ENCODE measurements around the gene PAMR1.

The PAMR1 gene

GRCh38 chr11:35518766-35519165 is 6.7 kb downstream of the PAMR1 start:
- no peak for TF ChIP-seq CTCF (IDR thresholded peaks at IDR 0.05; ENCODE audit: insufficient read depth, missing control alignments)
- no peak for FAIRE-seq
- no peak for DNase-seq (ENCODE audit: insufficient read length, low spot score)

- no peak for FAIRE-seq
- no peak for TF ChIP-seq CTCF (IDR thresholded peaks at IDR 0.05; ENCODE audit: insufficient read depth, missing control alignments)
- DNase-seq (ENCODE audit: insufficient read length, low spot score): no peak
Measured at GRCh38 chr11:35517481-35517880, 7.9 kb downstream of the PAMR1 start.

GRCh38 chr11:35516403-35516802 is 9.0 kb downstream of the PAMR1 start:
- TF ChIP-seq CTCF (IDR thresholded peaks at IDR 0.05; ENCODE audit: insufficient read depth, missing control alignments): no peak
- FAIRE-seq (no peak), DNase-seq (ENCODE audit: insufficient read length, low spot score) (no peak)

- no peak for TF ChIP-seq CTCF (IDR thresholded peaks at IDR 0.05; ENCODE audit: insufficient read depth, missing control alignments)
- DNase-seq (ENCODE audit: insufficient read length, low spot score) (no peak), FAIRE-seq (no peak)
Measured at GRCh38 chr11:35515224-35515623, 10.2 kb downstream of the PAMR1 start.

GRCh38 chr11:35514481-35514880 is 10.9 kb downstream of the PAMR1 start:
- no peak for FAIRE-seq
- DNase-seq (ENCODE audit: insufficient read length, low spot score): no peak
- no peak for TF ChIP-seq CTCF (IDR thresholded peaks at IDR 0.05; ENCODE audit: insufficient read depth, missing control alignments)

- no peak for TF ChIP-seq CTCF (IDR thresholded peaks at IDR 0.05; ENCODE audit: insufficient read depth, missing control alignments)
Measured at GRCh38 chr11:35511666-35512065, 13.8 kb downstream of the PAMR1 start.

GRCh38 chr11:35507688-35508087 is 17.7 kb downstream of the PAMR1 start:
- TF ChIP-seq CTCF (IDR thresholded peaks at IDR 0.05; ENCODE audit: insufficient read depth, missing control alignments): no peak
- FAIRE-seq (no peak), DNase-seq (ENCODE audit: insufficient read length, low spot score) (no peak)

More at GRCh38 chr11:35511666-35512065, 13.8 kb downstream of the PAMR1 start:
- FAIRE-seq (no peak), DNase-seq (ENCODE audit: insufficient read length, low spot score) (no peak)

All from D721Med (cell line).